Lower lobe of right lung (tissue), 2 donors: ENCODE measurements around the gene UHMK1. TPM values are rescaled to one million over a fixed set of nuclear protein-coding genes. Genes with fewer than 3 reads are reported as not detected.

Experiments used
- ATAC-seq, 2 donors: fragments of 200-7000 bp; cut with Tn5 transposase; one replicate each; pipeline ENCODE4 v1.9.1; 2020 to 2022; ENCODE audit warnings: mild to moderate bottlenecking in 2 of 2, moderate library complexity in 2 of 2
- DNase-seq: peaks from one replicate; pipeline ENCODE4 v3.0.0-alpha.2; 2020
- H3K27ac ChIP-seq: fragments of 200-600 bp; one replicate; pipeline ENCODE4 v1.8.0; 2022
- H3K27me3 ChIP-seq: fragments of 200-600 bp; one replicate; pipeline ENCODE4 v1.8.0; 2022; ENCODE audit warnings: low read depth
- H3K36me3 ChIP-seq: fragments of 200-600 bp; one replicate; pipeline ENCODE4 v1.8.0; 2022; ENCODE audit warnings: mild to moderate bottlenecking
- H3K4me1 ChIP-seq: fragments of 200-600 bp; one replicate; pipeline ENCODE4 v1.8.0; 2022
- H3K4me3 ChIP-seq: fragments of 200-600 bp; one replicate; pipeline ENCODE4 v1.8.0; 2022; ENCODE audit warnings: mild to moderate bottlenecking
- H3K9me3 ChIP-seq: fragments of 200-600 bp; one replicate; pipeline ENCODE4 v1.8.0; 2022
- intact Hi-C: fragments of 100-400 bp; cut with DNase I; formaldehyde crosslinking; loops from one replicate; pipeline ENCODE4 v1.11.0; 2022
- total RNA-seq: library from RNA; stranded (reverse); fragmentation: NEBNext Ultra II Directional; extraction: Animal tissue kit (Norgen Biotek cat#: 25700); gene quantifications from one replicate; pipeline ENCODE4 v1.2.1, GENCODE V29; 2021
- TF ChIP-seq, protein P1 (sequence below): fragments of 200-600 bp; IDR thresholded peaks from one replicate; pipeline ENCODE4 v1.8.0; 2022; ENCODE audit warnings: antibody characterized with exemption, mild to moderate bottlenecking
- donor health status: DM: no; HTN: yes; CAD: no; lungs with severe emphysema.

The UHMK1 gene
- total RNA-seq, 1 donor from 2014 or later = 56.4 TPM

DNA sequence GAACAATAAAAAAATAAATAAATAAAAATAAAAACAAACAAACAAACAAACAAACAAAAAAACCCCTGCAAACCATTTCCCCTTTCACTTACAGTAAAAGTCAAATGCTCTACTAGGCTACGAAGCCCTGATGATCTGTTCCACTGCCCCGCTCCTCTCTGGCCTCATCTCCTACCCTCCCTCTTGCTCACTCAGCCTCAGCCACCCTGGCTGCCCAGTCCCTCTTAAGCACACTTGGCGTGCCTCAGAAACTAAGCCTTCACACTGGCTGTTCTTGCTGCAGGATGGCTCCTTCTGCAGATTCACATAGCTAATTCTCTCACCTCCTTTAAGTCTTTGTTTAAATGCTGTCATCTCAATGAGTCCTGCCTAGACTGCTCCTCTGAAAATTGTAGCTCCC, 30.8 kb upstream of the UHMK1 start:
- TF ChIP-seq, protein P1, sequence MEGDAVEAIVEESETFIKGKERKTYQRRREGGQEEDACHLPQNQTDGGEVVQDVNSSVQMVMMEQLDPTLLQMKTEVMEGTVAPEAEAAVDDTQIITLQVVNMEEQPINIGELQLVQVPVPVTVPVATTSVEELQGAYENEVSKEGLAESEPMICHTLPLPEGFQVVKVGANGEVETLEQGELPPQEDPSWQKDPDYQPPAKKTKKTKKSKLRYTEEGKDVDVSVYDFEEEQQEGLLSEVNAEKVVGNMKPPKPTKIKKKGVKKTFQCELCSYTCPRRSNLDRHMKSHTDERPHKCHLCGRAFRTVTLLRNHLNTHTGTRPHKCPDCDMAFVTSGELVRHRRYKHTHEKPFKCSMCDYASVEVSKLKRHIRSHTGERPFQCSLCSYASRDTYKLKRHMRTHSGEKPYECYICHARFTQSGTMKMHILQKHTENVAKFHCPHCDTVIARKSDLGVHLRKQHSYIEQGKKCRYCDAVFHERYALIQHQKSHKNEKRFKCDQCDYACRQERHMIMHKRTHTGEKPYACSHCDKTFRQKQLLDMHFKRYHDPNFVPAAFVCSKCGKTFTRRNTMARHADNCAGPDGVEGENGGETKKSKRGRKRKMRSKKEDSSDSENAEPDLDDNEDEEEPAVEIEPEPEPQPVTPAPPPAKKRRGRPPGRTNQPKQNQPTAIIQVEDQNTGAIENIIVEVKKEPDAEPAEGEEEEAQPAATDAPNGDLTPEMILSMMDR = no peak
- intact Hi-C loops = no loop called here
- ATAC-seq = peak; percentile 58 to 67
- Histone ChIP-seq H3K4me1 (no peaks in the 10 kb centered on the region), H3K36me3 (no peaks in the 10 kb centered on the region), H3K4me3 (no peak overlapping the region), H3K9me3 (no peaks in the 10 kb centered on the region), H3K27ac (no peak overlapping the region), H3K27me3 (no peaks in the 10 kb centered on the region)
- no peak for DNase-seq

DNA sequence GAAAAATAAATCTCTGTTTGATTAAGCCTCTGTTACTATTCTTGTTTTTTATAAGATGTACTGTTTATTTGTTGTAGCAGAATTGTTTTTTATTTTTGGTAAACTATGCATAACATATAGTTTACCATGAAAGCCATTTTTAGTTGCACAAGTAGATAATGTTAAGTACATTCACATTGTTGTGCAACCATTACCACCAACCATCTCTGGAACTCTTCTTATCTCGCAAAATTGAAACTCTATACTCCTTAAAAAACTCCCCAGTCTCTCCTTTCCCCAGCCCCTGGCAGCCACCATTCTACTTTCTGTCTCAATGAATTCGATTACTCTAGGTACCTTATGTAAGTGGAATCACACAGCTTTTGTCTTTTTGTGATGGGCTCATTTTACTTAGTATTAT, 27.4 kb upstream of the UHMK1 start:
- Histone ChIP-seq H3K4me3 (no peak overlapping the region), H3K9me3 (no peaks in the 10 kb centered on the region), H3K4me1 (no peaks in the 10 kb centered on the region), H3K27ac (no peak overlapping the region), H3K36me3 (no peaks in the 10 kb centered on the region), H3K27me3 (no peaks in the 10 kb centered on the region)
- no peak for DNase-seq
- intact Hi-C loops = no loop called here
- no peak for ATAC-seq
- TF ChIP-seq, protein P1 = no peak

DNA sequence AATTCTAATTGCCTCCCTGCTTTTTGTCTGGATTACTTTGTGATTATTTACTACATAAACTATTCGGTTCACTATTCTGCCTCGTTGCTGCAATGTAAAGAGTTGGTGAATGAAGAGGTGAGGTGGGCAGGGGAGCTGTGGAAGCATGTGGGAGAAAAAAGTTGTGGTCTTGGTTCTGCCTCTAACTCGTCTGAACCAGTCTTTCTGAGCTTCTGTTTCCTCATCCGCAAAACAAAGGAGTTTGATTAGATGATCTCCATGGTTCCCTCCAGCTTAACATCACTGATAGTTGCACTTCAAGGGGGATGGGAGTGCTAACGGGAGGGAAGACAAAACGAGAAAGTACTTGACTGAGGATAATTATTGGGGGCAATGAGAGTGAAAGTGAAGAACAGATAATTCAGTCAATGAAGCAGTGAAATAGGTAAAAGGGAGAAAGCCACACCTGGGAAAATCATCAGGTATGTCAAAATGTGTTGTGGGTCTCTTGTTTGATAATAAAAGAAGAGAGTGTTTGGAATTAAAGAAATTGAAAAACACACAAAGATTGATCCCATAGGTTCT, 26.2 kb upstream of the UHMK1 start:
- ATAC-seq (no peak), DNase-seq (no peak)
- Histone ChIP-seq H3K27me3 (no peaks in the 10 kb centered on the region), H3K27ac (no peak overlapping the region), H3K4me3 (no peak overlapping the region), H3K4me1 (no peaks in the 10 kb centered on the region), H3K9me3 (peaks cover 3% of the 10 kb centered on the region), H3K36me3 (no peaks in the 10 kb centered on the region)
- intact Hi-C loops = no loop called here
- TF ChIP-seq, protein P1 = no peak

DNA sequence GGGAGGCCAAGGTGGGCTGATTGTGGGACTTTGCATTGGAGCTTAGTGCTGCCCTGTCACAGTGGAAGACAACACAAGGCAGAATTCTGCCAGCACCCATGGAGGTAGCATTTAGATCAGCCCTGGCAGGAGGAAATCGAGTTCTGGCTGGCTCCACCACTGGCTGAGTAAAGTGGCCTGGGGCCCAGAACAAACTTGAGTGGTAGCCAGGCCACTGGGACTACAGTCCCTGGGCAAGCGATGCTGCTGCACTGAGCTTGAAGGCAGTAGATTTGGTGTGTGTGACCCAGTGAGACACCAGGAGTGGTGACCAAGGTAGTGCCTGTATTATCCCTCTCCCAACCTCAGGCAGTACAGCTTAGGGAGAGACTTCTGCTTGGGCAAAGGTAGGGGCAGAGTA, 22.5 kb upstream of the UHMK1 start:
- no peak overlapping the region for H3K27ac ChIP-seq
- DNase-seq (no peak), ATAC-seq (no peak)
- H3K4me3 ChIP-seq = no peak overlapping the region
- intact Hi-C loops = no loop called here
- no peaks in the 10 kb centered on the region for H3K27me3 ChIP-seq
- no peaks in the 10 kb centered on the region for H3K4me1 ChIP-seq
- TF ChIP-seq, protein P1 = no peak
- H3K36me3 ChIP-seq = no peaks in the 10 kb centered on the region
- peaks cover 5% of the 10 kb centered on the region for H3K9me3 ChIP-seq

DNA sequence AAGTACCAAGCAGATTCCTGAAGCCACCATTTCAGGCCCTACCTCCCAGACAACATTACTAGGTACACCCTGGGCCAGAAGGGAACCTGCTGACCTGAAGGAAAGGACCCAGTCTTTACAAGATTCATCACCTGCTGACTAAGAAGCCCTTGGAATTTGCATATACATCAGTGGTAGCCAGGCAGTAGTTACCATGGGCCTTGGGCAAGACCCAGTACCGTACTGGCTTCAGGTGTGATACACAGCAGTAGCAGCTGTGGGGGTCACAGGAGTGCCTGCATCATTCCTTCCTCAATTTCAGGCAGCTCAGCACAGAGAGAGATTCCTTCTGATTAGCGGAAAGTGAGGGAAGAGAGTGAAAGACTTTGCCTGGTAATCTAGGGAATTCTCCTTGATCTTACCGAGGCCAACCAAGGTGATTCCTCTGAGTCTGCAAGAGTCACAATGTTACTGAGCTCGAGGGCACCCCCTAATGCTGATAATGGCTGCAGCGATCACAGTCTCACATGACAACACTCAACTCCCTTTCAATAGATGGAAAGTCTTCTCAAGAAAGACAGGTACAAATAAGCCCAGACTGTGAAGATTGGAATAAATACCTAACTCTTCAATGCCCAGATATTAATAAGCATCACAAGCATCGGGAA, 22.0 kb upstream of the UHMK1 start:
- no peaks in the 10 kb centered on the region for H3K4me1 ChIP-seq
- H3K36me3 ChIP-seq = no peaks in the 10 kb centered on the region
- ATAC-seq (no peak), DNase-seq (no peak)
- no peak overlapping the region for H3K27ac ChIP-seq
- H3K4me3 ChIP-seq = no peak overlapping the region
- intact Hi-C loops = no loop called here
- TF ChIP-seq, protein P1 = no peak
- H3K9me3 ChIP-seq = peaks cover 5% of the 10 kb centered on the region
- H3K27me3 ChIP-seq = no peaks in the 10 kb centered on the region
